Cardiac muscle cell (in vitro differentiated cells and primary cell): Measurements from ENCODE around the gene KIF27. TPM values are rescaled to one million over a fixed set of nuclear protein-coding genes. Genes with fewer than 3 reads are reported as not detected.

Experiments used
- DNase-seq, 2 donors: peaks; one replicate each; pipeline versions ENCODE4 v3.0.0 to v3.0.0-alpha.2; 2010 to 2017; ENCODE audit warnings: low read depth in 1 of 2, low spot score in 1 of 2
- H3K27ac ChIP-seq: fragments of 200-600 bp; sonication (generic); 2 replicates; pipeline ENCODE4 v1.5.1; 2016
- H3K27me3 ChIP-seq: fragments of 200-600 bp; sonication (generic); 2 replicates; pipeline ENCODE4 v1.6.0; 2016; ENCODE audit warnings: control low read depth
- H3K36me3 ChIP-seq: fragments of 200-600 bp; sonication (generic); 2 replicates; pipeline ENCODE4 v1.5.1; 2016; ENCODE audit warnings: control low read depth
- H3K4me1 ChIP-seq: fragments of 200-600 bp; sonication (generic); 2 replicates; pipeline ENCODE4 v1.8.1; 2017; ENCODE audit warnings: low read depth, mild to moderate bottlenecking, mixed run types
- H3K4me3 ChIP-seq: fragments of 200-600 bp; sonication (generic); 2 replicates; pipeline ENCODE4 v1.5.1; 2016; ENCODE audit warnings: mild to moderate bottlenecking
- H3K9me3 ChIP-seq: fragments of 200-600 bp; sonication (generic); 2 replicates; pipeline ENCODE4 v1.5.1; 2017; ENCODE audit warnings: low read depth, mild to moderate bottlenecking, control low read depth
- polyA plus RNA-seq: library from polyadenylated mRNA; unstranded; fragments of >200 nt; fragmentation: Nextera tagmentation; extraction: Ambion mirVana; gene quantifications from 2 replicates; pipeline ENCODE4 v1.2.1, GENCODE V29; 2016
- total RNA-seq: library from RNA; depleted of rRNA; stranded (reverse); fragments of >200 nt; gene quantifications from 2 replicates; pipeline ENCODE4 v1.2.3, GENCODE V29; 2016
- TF ChIP-seq, protein P1 (sequence below): IDR thresholded peaks from 2 replicates; pipeline ENCODE4 v1.5.1; 2012; ENCODE audit warnings: low read depth, mild to moderate bottlenecking, low read length

The KIF27 gene, protein sequence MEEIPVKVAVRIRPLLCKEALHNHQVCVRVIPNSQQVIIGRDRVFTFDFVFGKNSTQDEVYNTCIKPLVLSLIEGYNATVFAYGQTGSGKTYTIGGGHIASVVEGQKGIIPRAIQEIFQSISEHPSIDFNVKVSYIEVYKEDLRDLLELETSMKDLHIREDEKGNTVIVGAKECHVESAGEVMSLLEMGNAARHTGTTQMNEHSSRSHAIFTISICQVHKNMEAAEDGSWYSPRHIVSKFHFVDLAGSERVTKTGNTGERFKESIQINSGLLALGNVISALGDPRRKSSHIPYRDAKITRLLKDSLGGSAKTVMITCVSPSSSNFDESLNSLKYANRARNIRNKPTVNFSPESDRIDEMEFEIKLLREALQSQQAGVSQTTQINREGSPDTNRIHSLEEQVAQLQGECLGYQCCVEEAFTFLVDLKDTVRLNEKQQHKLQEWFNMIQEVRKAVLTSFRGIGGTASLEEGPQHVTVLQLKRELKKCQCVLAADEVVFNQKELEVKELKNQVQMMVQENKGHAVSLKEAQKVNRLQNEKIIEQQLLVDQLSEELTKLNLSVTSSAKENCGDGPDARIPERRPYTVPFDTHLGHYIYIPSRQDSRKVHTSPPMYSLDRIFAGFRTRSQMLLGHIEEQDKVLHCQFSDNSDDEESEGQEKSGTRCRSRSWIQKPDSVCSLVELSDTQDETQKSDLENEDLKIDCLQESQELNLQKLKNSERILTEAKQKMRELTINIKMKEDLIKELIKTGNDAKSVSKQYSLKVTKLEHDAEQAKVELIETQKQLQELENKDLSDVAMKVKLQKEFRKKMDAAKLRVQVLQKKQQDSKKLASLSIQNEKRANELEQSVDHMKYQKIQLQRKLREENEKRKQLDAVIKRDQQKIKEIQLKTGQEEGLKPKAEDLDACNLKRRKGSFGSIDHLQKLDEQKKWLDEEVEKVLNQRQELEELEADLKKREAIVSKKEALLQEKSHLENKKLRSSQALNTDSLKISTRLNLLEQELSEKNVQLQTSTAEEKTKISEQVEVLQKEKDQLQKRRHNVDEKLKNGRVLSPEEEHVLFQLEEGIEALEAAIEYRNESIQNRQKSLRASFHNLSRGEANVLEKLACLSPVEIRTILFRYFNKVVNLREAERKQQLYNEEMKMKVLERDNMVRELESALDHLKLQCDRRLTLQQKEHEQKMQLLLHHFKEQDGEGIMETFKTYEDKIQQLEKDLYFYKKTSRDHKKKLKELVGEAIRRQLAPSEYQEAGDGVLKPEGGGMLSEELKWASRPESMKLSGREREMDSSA (N-terminal part only)
- total RNA-seq (2.6 and 6.2 TPM in 2 replicates), polyA plus RNA-seq (4.4 and 6.6 TPM in 2 replicates)

DNA sequence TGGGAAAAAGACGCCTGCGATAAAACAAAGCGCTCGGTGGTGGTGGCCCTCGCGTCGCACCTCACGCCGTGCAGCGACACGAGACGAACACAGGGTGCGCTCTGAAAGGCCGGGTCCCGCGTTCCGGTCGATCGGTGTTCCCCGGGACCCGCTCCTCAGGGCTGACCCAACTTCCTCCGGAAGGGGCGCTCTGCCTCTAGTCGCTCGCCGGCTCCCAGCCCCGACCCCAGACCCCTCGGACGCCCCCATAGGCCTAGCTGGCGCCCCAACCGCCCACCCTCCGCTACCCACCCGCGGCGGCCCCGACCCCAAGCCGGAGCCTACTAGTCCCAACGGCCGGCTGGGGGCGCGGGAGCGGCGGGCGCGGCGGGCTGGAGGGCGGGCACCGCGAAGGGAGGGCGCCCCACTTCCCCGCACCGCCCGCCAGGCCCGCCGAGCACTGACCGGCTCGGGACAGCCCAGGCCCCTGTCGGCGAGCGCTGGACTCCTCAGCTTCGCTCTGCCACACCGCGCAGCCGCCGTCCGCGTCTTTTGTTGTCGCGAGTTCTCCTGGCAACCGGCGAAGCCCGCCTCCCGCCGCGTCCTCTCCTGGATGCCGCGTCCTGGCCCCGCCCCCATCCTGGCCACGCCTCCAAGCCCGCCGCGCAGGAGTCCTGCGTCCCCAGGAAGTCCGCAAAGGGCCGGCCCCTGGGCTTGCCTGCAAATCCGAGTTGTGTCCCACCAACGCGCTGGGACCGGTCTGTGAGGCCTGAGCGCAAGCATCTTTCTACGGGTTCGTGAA is at the start of gene KIF27:
Gene KIF27, minus strand, starts transcription at position 506 of the 781 bp plus-strand sequence. CDS start 5,841 bp downstream, outside the sequence.
- Histone ChIP-seq H3K27me3 (no peaks in the 10 kb centered on the region), H3K9me3 (no peaks in the 10 kb centered on the region), H3K36me3 (no peaks in the 10 kb centered on the region), H3K4me1 (peaks cover 2% of the 10 kb centered on the region), H3K4me3 (peak within 1 kb of the TSS; percentile 73), H3K27ac (peak within 1 kb of the TSS; percentile 95)
- TF ChIP-seq, protein P1, sequence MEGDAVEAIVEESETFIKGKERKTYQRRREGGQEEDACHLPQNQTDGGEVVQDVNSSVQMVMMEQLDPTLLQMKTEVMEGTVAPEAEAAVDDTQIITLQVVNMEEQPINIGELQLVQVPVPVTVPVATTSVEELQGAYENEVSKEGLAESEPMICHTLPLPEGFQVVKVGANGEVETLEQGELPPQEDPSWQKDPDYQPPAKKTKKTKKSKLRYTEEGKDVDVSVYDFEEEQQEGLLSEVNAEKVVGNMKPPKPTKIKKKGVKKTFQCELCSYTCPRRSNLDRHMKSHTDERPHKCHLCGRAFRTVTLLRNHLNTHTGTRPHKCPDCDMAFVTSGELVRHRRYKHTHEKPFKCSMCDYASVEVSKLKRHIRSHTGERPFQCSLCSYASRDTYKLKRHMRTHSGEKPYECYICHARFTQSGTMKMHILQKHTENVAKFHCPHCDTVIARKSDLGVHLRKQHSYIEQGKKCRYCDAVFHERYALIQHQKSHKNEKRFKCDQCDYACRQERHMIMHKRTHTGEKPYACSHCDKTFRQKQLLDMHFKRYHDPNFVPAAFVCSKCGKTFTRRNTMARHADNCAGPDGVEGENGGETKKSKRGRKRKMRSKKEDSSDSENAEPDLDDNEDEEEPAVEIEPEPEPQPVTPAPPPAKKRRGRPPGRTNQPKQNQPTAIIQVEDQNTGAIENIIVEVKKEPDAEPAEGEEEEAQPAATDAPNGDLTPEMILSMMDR, result peak; percentile 27
- peak; percentile 99 for DNase-seq

DNA sequence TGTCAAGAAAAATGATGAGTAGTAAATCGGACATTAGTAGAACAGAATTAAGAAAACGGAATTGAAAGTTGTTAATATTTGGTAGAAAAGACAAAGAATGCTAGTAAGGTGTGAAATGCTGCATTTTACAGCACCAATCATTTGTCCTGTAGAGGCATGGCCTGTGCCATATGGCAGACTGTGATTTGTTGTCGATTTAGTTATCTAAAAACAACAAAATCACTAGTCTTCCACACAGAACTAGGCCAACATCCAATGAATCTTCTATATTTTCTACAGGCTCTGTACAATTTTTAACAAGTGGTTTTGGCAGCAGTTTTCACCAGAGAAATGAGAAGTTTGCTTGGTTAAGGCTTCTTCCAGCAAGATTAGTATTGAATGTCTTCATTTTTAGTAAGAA is 48.4 kb upstream of the KIF27 start:
- Histone ChIP-seq H3K27me3 (no peaks in the 10 kb centered on the region), H3K27ac (peak overlapping the region; percentile 41), H3K9me3 (no peaks in the 10 kb centered on the region), H3K4me1 (no peaks in the 10 kb centered on the region), H3K4me3 (no peak overlapping the region), H3K36me3 (peaks cover 79% of the 10 kb centered on the region)
- no peak for DNase-seq
- TF ChIP-seq, protein P1, result no peak

DNA sequence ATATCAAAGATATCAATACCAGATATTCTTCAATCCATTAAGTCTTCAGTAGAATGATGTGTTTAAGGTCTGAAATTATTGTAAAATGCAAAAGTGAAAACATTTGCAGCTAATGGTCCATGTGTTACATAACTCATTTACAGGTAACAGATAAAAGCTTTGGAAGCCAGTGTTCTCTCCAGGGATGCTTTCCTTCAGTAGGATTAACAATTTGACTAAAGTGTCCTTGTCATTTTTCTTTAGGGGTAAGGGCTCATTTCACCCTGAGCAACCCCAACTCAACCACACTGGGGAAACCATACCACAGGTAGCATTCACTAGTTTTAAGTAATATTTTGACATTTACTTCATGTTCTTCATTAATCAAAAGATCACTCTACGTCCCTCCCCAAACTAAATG is 45.8 kb upstream of the KIF27 start:
- DNase-seq, result no peak
- H3K27ac ChIP-seq, result peak overlapping the region; percentile 16
- TF ChIP-seq, protein P1, result no peak
- no peaks in the 10 kb centered on the region for H3K27me3 ChIP-seq
- H3K4me1 ChIP-seq, result no peaks in the 10 kb centered on the region
- peaks cover 53% of the 10 kb centered on the region for H3K36me3 ChIP-seq
- no peaks in the 10 kb centered on the region for H3K9me3 ChIP-seq
- H3K4me3 ChIP-seq, result no peak overlapping the region

DNA sequence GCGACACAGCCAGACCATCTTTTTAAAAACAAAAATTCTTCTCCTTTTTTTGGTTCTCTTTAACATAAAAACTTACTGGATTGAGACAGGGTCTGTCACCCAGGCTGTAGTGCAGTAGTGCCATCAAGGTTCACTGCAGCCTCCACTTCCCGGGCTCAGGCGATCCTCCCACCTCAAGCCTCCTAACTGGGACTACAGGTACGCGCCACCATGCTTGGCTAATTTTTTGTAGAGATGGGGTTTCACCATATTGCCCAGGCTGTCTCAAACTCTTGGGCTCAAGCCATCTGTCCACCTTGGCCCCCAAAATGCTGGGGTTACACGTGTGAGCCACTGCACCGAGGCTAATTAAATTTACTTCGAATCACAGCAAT is 45.0 kb upstream of the KIF27 start:
- TF ChIP-seq, protein P1, result no peak
- peak overlapping the region; percentile 16 for H3K27ac ChIP-seq
- no peaks in the 10 kb centered on the region for H3K4me1 ChIP-seq
- H3K36me3 ChIP-seq, result peaks cover 45% of the 10 kb centered on the region
- H3K9me3 ChIP-seq, result no peaks in the 10 kb centered on the region
- no peak overlapping the region for H3K4me3 ChIP-seq
- H3K27me3 ChIP-seq, result no peaks in the 10 kb centered on the region
- no peak for DNase-seq
